ENCODE results near the gene GRM5. TPM values are rescaled to one million over a fixed set of nuclear protein-coding genes. Genes with fewer than 3 reads are reported as not detected.
"Not testable (repeated sequence)": the region's sequence is repeated elsewhere in the genome, so short reads cannot be mapped to it uniquely, and the experiment has no call there.

The GRM5 gene
- total RNA-seq, result not detected

DNA sequence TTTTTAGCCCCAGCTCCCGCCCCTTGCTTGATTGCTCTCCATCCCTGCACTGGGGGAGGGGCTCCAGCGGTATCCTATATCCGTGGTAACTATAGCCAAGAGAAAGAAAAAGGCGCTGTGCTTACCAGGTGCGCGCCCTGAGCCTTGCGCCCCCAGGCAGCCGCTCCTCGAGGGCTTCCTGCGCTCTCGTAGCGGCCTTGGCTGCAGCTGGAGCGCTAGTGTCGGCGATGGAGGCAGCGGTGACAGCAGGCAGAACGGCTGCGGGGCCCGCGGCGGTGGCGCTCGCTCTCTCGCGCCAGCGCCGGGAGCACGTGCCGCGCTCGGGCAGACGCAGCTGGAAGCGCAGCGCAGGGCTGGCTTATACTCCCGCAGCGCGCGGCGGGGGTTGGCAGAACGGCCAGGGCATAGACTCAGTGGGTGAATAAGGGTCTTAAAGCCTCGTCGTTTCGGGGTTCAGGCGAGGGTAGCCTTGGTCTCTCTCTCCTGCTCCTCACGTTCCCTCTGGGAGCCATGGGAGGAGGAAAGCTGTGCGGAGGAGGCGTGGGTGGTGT lies at the start of gene GRM5:
GRM5 (minus strand) TSS at position 332 of the 551 bp plus-strand sequence. CDS start 18,110 bp downstream, outside the sequence.
- whole genome bisulfite sequencing, 2 donors (ENCODE audit: low coverage in 1 of 2), result 17 to 19% methylated on average over 13 to 24 of the region's 47 CpGs
- not testable (repeated sequence) for H3K4me3 ChIP-seq

DNA sequence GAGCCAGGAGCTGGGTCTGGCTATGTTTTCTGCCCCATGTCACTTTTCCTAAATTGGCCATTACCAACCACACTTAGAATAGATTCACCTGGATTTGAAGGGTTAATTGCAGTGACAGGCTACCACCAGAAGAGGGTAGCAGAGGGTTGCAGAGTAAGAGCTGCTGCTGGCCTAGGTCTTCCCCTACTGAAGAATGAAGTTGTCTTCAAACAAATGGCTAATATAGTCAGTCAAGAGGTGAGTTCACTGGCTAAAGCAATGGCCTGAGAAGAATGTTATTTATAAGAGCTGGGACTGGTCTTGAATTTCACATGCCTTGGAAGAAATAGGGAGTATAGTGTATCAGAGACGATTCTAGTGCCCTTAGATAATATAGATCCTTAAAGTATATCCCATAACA lies 32.2 kb upstream of the GRM5 start:
- DNase-seq; H3K4me1 ChIP-seq; in situ Hi-C loops (cut with MboI; ENCODE audit: low pct_ligation_motif_present in 1 of 4, low pct_unique_long_range_greater_than_20kb in 1 of 4, low sequenced_read_pairs in 3 of 4); H3K36me3 ChIP-seq; H3K27ac ChIP-seq; H3K27me3 ChIP-seq; intact Hi-C loops (cut with DNase I; ENCODE audit: low total_unique reads); H3K9me3 ChIP-seq; H3K4me3 ChIP-seq: not testable (repeated sequence)
- TF ChIP-seq, protein P1, sequence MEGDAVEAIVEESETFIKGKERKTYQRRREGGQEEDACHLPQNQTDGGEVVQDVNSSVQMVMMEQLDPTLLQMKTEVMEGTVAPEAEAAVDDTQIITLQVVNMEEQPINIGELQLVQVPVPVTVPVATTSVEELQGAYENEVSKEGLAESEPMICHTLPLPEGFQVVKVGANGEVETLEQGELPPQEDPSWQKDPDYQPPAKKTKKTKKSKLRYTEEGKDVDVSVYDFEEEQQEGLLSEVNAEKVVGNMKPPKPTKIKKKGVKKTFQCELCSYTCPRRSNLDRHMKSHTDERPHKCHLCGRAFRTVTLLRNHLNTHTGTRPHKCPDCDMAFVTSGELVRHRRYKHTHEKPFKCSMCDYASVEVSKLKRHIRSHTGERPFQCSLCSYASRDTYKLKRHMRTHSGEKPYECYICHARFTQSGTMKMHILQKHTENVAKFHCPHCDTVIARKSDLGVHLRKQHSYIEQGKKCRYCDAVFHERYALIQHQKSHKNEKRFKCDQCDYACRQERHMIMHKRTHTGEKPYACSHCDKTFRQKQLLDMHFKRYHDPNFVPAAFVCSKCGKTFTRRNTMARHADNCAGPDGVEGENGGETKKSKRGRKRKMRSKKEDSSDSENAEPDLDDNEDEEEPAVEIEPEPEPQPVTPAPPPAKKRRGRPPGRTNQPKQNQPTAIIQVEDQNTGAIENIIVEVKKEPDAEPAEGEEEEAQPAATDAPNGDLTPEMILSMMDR (IDR thresholded peaks at IDR 0.05), result peak; percentile 42 to 63 (median 61)
- WGBS, 2 donors (ENCODE audit: low coverage in 1 of 2), result 94 to 100% methylated on average over 1 of the region's 1 CpG

More for the DNA sequence above, at the start of gene GRM5:
- H3K27ac ChIP-seq; H3K4me1 ChIP-seq; intact Hi-C loops (cut with DNase I; ENCODE audit: low total_unique reads); H3K36me3 ChIP-seq; H3K9me3 ChIP-seq; in situ Hi-C loops (cut with MboI; ENCODE audit: low pct_ligation_motif_present in 1 of 4, low pct_unique_long_range_greater_than_20kb in 1 of 4, low sequenced_read_pairs in 3 of 4); DNase-seq: not testable (repeated sequence)
- H3K27me3 ChIP-seq, result peaks cover 29% of the 10 kb centered on the region

- 44 to 59% methylated on average over 2 of the region's 2 CpGs for WGBS, 2 donors (ENCODE audit: low coverage in 1 of 2)
- intact Hi-C loops (cut with DNase I; ENCODE audit: low total_unique reads); H3K4me3 ChIP-seq; DNase-seq; in situ Hi-C loops (cut with MboI; ENCODE audit: low pct_ligation_motif_present in 1 of 4, low pct_unique_long_range_greater_than_20kb in 1 of 4, low sequenced_read_pairs in 3 of 4); H3K27me3 ChIP-seq; H3K4me1 ChIP-seq; H3K36me3 ChIP-seq; H3K27ac ChIP-seq; H3K9me3 ChIP-seq: not testable (repeated sequence)
Observed at GRCh38 chr11:89093806-89094205, 28.0 kb upstream of the GRM5 start.

DNA sequence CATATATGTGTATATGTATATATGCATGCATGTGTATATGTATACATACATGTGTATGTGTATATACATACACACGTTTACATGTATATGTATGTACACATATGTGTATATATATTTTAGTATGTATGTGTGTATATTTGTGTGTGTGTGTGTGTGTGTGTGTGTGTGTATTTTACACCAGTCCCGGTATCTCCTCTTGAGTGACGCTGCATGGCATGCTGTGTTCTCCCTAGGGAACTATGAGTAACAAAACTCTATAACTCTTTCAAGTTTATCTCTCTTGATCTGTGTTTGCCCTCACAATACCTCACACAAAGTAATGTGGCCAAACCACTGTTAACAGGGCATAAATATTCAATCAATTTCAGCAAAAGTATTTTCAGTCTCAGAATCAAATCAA lies 19.2 kb upstream of the GRM5 start:
- H3K4me3 ChIP-seq; H3K27me3 ChIP-seq; in situ Hi-C loops (cut with MboI; ENCODE audit: low pct_ligation_motif_present in 1 of 4, low pct_unique_long_range_greater_than_20kb in 1 of 4, low sequenced_read_pairs in 3 of 4); intact Hi-C loops (cut with DNase I; ENCODE audit: low total_unique reads); H3K4me1 ChIP-seq; DNase-seq; H3K9me3 ChIP-seq; H3K27ac ChIP-seq; H3K36me3 ChIP-seq: not testable (repeated sequence)
- WGBS, 2 donors (ENCODE audit: low coverage in 1 of 2), result 63 to 74% methylated on average over 3 of the region's 3 CpGs

GRCh38 chr11:89070911-89071310 lies 5.1 kb upstream of the GRM5 start:
- H3K9me3 ChIP-seq; H3K27ac ChIP-seq; H3K36me3 ChIP-seq; H3K27me3 ChIP-seq; DNase-seq; H3K4me1 ChIP-seq; H3K4me3 ChIP-seq; in situ Hi-C loops (cut with MboI; ENCODE audit: low pct_ligation_motif_present in 1 of 4, low pct_unique_long_range_greater_than_20kb in 1 of 4, low sequenced_read_pairs in 3 of 4); intact Hi-C loops (cut with DNase I; ENCODE audit: low total_unique reads): not testable (repeated sequence)
- WGBS, 2 donors (ENCODE audit: low coverage in 1 of 2), result 46 to 51% methylated on average over 1 of the region's 1 CpG

- DNase-seq, result no peak
Observed at GRCh38 chr11:89067264-89067663, 1.5 kb upstream of the GRM5 start.

More at GRCh38 chr11:89067264-89067663, 1.5 kb upstream of the GRM5 start:
- Histone ChIP-seq H3K36me3 (no peaks in the 10 kb centered on the region), H3K4me1 (no peaks in the 10 kb centered on the region), H3K27ac (no peak overlapping the region), H3K9me3 (no peaks in the 10 kb centered on the region), H3K4me3 (no peak overlapping the region), H3K27me3 (peaks cover 29% of the 10 kb centered on the region)
- TF ChIP-seq EP300 (IDR thresholded peaks at IDR 0.05; ENCODE audit: low read depth) (no peak), POLR2AphosphoS5 (IDR thresholded peaks at IDR 0.05) (no peak), POLR2A (IDR thresholded peaks at IDR 0.05) (no peak)
- TF ChIP-seq, protein P1 (IDR thresholded peaks at IDR 0.05), result no peak
- in situ Hi-C loops (cut with MboI; ENCODE audit: low pct_ligation_motif_present in 1 of 4, low pct_unique_long_range_greater_than_20kb in 1 of 4, low sequenced_read_pairs in 3 of 4), result no loop called here
- intact Hi-C loops (cut with DNase I; ENCODE audit: low total_unique reads), result no loop called here

Data from transverse colon (tissue), 4 donors.